ENCODE measurements around the gene IL10RB.
A peak's percentile ranks its signal among the peaks of the same experiment; 100 is the strongest.
"Not testable (repeated sequence)": the region's sequence is repeated elsewhere in the genome, so short reads cannot be mapped to it uniquely, and the experiment has no call there.

Gene IL10RB

GRCh38 chr21:33241846-33242245, 24.3 kb upstream of the IL10RB start:
- no peak for DNase-seq

DNA sequence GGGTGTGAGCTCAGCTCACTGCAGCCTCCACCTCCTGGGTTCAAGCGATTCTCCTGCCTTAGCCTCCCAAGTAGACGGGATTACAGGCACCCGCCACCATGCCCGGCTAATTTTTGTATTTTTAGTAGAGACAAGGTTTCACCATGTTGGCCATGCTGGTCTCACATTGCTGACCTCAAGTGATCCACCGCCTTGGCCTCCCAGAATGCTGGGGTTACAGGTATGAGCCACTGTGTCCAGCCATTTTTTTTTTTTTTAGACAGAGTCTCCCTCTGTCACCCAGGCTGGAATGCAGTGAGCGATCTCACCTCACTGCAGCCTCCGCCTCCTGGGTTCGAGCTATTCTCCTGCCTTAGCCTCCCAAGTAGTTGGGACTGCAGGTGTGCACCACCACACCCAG, 23.3 kb upstream of the IL10RB start:
- not testable (repeated sequence) for DNase-seq

DNA sequence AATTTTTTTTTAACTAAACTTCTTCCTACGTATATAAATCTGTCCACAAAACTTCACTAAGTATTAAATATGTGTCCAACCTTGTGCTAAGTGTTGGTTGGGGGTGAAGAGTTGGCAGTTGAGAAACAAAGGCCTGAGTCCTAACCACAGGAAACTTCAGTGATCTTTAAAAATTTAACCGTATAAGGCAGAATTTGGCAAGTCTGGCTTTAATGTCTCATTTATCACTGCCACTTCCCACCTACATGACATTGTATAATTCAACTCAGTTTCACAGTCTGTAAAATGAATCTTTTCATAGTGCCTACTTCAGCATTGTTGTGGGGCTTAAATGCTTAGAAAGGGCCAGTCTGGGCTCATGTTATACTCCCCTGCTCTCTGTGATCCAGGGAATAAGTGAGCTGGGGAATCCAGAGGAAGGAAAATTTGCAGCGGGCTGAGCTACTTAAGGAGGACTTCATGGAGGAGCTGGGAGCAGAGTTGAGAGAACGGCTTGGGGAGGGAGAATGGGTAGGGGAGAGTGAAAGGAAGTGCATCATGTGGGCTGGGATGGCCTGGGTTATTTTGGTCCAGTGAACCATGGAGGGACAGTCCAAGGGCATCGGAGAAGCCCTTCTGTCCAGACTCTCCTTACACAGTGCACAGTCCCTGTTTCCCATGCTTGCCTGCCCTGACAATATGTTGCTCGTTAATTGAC, 21.9 kb upstream of the IL10RB start:
- no peak for DNase-seq

DNA sequence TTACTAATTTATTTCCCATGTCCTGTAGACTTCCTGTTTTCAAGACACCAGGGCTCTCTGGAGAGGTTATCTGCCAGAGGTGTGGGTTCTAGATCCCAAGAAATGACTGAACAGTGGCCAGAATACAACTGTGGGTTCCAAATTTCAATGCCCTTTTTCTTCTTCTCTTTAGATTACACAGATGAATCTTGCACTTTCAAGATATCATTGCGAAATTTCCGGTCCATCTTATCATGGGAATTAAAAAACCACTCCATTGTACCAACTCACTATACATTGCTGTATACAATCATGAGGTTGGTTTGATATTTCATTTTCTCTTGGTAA, 21.4 kb upstream of the IL10RB start:
- no peak for DNase-seq

GRCh38 chr21:33245289-33245918, 20.8 kb upstream of the IL10RB start:
- DNase-seq, result no peak

- no peak for DNase-seq
These were observed 19.7 kb upstream of the IL10RB start for GRCh38 chr21:33246506-33246905.

DNA sequence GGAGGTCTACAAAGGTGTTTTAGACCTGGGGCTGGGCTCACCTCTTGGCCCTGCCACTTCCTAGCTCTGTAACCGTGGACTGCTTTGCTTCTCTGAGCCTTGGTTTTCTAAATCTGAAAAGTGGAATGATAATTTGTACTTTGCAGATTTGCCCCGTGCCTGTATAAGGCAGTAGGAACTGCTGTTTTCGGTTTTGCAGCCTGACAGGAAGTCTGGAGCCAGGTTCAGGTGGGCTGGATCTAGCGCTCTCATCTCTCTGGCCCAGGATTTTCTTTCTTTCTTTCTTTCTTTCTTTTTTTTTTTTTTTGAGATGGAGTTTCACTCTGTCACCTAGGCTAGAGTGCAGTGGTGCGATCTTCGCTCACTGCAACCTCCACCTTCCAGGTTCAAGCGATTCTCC, 19.2 kb upstream of the IL10RB start:
- no peak for DNase-seq

GRCh38 chr21:33247599-33247998, 18.6 kb upstream of the IL10RB start:
- DNase-seq, result no peak

DNA sequence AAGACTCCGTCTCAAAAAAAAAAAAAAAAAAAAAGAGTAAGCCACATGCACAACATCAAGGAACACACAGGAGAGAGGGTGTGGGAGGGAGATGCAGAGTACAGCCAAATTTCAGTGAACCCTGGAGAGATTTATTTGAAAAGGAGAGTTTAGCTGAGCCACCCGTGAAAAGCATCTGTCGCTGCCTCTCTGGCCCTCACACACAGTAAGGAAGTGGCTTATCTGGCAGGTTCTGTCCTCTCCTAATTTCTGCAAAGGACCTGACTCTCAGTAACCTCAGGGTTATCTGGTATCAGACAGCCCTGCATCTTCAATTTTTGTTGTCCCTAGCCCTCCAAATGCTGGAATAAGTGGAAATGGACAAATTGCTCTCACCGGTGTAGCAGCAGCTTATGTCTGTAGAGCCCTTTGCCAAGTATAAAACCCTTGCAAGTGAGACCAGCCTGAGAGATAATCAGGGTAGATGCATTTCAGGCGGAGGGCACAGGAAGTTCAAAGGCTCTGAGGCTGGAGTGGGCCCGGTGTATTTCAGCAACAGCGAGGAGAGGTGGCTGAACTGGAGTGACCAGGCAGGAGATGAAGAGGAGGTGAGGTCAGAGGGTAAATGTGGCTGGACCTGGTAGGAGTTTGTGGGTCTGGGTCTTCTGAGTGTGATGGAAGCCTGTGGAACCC, 16.7 kb upstream of the IL10RB start:
- DNase-seq, result no peak

DNA sequence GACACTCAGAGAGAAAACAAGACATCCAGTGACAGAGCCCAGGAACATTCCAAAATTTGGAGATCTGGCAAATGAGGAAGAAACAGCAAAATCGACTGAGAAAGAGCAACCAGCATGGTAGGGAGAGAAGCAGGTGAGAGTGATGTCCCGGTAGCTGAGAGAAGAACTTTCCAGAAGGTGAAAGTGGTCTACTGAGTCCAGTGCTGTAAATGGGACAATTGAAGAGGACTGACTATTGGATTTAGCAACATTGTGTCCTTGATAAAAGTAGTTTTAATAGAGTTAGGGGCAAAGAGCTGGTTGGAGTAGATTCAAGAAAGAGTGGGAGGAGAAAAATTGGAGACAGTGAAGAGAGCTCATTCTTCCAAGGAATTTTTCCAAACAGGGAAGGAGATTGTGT, 15.0 kb upstream of the IL10RB start:
- no peak for DNase-seq

- DNase-seq, result not testable (repeated sequence)
These were observed 12.8 kb upstream of the IL10RB start for GRCh38 chr21:33253382-33253781.

DNA sequence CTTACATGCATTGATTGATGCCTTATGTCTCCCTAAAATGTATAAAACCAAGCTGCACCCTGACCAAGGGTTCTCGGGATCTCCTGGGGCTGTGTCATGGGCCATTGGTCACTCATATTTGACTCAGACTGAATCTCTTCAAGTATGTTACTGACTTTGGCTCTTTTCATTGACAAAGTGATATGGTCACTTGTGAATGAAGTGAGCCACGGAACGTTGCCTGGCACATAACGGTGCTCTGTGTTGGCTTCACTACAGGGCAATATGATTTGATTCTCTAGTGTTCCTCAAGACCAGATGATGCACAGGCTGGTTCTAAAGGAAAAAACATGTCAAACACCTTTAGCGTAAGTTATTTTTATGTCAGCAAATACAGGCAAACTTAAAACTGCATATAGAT, 11.4 kb upstream of the IL10RB start:
- no peak for DNase-seq

DNA sequence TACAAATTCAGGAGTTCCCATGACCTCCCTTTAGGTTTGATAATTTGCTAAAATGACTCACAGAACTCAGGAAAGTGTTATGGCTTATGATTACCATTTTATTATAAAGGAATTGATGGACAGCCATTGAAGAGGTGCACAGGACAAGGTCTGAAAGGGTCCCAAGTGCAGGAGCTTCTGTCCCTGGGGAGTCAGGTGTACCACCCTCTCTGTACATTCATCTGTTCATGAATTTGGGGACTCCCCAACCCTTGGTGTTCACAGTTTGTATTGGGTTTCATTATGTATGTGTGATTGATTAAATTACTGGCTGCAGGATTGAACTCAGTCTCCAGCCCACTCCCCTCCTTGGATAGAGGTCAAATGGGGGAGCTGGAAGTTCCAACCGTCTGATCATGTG, 10.8 kb upstream of the IL10RB start:
- no peak for DNase-seq

GRCh38 chr21:33256019-33256418, 10.1 kb upstream of the IL10RB start:
- no peak for DNase-seq

DNA sequence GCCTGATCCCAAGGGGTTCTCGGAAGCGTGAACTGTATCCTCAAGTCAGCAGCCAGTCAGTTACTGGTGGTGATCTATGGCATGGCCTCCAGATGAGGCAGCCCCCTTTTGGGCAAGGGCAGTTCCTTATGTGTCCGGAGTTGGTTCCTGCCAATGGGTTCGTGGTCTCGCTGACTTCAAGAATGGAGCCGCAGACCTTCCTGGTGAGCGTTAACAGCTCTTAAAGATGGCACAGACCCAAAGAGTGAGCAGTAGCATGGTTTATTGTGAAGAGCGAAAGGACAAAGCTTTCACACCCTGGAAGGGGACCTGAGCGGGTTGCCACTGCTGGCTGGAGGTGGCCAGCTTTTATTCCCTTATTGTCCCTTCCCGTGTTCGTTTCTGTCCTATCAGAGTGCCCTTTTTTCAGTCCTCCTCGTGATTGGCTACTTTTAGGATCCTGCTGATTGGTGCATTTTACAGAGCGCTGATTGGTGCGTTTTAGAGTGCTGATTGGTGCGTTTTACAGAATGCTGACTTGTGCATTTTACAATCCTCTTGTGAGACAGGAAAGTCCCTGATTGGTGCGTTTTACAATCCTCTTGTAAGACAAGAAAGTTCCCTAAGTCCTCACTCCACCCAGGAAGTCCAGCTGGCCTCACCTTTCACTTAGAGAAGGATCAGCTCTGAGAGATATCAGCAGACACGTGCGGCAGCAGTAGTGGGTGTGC, 8.9 kb upstream of the IL10RB start:
- DNase-seq, result no peak

- DNase-seq, result no peak
These were observed 7.7 kb upstream of the IL10RB start for GRCh38 chr21:33258475-33258874.

DNA sequence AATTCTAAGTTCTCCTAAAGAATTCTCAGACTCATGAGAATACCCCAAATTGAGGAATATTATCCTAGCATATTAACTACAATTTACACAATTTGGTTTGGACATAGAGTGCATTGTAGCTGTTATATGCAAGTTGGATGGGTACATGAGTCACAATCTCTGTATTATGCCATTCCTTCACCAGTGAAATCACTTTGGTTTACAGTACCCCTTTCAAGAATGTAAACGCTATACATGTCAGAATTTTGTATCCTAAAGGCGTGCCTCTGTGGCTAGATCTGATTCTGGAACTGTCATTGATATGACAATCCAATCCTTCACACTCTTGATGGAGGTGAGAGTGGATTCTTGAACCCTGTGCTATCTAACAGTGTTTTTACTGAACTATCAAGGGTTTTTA, 6.7 kb upstream of the IL10RB start:
- DNase-seq, result no peak

- no peak for DNase-seq
These were observed 6.2 kb upstream of the IL10RB start for GRCh38 chr21:33259995-33260394.

DNA sequence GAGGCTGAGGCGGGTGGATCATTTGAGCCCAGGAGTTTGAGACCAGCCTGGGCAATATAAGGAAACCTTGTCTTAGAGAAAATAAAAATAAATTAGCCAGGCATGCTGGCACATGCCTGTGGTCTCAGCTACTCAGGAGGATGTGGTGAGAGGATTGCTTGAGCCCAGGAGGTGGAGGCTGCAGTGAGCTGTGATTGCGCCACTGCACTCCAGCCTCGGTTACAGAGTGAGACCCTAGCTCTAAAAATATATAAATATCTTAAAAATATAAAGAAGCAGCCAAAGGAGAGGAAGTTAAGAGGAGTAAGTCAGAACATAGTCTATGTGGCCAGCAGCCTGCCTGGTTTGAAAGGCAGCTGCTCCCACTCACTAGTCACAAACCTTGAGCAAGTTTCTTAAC, 4.5 kb upstream of the IL10RB start:
- no peak for DNase-seq

DNA sequence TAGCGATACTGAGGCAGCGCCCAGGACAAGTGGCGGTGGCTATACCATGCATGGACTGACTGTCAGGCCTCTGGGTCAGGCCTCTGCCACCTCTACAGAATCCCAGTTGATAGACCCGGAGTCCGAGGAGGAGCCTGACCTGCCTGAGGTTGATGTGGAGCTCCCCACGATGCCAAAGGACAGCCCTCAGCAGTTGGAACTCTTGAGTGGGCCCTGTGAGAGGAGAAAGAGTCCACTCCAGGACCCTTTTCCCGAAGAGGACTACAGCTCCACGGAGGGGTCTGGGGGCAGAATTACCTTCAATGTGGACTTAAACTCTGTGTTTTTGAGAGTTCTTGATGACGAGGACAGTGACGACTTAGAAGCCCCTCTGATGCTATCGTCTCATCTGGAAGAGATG, 3.2 kb upstream of the IL10RB start:
- DNase-seq, result no peak

- DNase-seq, result no peak
These were observed 1.6 kb upstream of the IL10RB start for GRCh38 chr21:33264561-33264960.

DNA sequence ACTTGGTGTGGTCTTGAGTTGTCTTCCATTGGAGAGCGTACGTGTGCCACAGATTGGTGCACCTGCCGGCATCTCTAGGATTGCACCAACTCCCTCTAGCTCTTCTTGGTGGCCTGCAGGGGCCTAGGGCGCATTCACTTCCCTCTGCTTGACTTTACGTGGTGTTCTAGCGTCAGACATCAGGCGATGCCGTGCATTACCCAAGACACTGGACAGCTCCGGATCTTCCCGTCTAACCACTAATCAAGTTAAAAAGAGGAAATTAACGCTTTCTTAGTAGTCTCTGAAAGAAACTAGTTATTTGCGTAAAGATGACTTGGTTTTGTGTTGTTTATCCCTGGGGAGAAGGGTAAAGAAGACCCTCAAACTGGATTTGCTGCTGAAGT, 510 bp upstream of the IL10RB start:
- no peak for DNase-seq

GRCh38 chr21:33266789-33267135, 595 bp downstream of the IL10RB start:
- DNase-seq, result peak in 1 of 2 experiments; percentile 14

DNA sequence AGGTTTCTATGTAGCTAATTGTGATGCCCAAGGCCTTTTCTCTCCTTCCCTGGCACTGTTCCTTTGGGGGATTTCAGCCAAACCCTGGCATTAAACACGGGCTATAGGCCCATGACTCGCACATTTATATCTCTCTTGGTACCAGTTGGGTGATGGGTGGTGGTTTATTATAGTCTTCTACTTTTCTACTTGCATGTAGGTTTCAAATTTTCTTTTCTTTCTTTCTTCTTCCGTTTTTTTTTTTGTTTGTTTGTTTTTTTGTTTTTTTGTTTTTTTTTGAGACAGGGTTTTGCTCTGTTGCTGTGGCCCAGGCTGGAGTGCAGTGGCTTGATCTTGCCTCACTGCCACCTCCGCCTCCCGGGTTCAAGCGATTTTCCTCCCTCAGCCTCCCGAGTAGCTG, 1.1 kb downstream of the IL10RB start:
- no peak for DNase-seq

Data from activated CD4-positive, alpha-beta T cell treated with anti-CD3 and anti-CD28 coated beads, Interleukin-2, amount 50 U/mL, for 4 hours (primary cell).